Measurements from ENCODE around the gene LHFPL4. TPM values are rescaled to one million over a fixed set of nuclear protein-coding genes. Genes with fewer than 3 reads are reported as not detected.

Gene LHFPL4
- total RNA-seq, 4 donors from 2014 or later, result under 0.01 TPM; not detected in 3

- DNase-seq (ENCODE audit: low spot score in 2 of 2), result no peak
- H3K27ac ChIP-seq, result no peak overlapping the region
- no peaks in the 10 kb centered on the region for H3K27me3 ChIP-seq
- WGBS, 2 donors, result 97 to 100% methylated on average over 1 of the region's 1 CpG
- H3K36me3 ChIP-seq, result peaks cover 0 to 83% (median 0%) of the 10 kb centered on the region in 3 donors
- H3K9me3 ChIP-seq, result no peaks in the 10 kb centered on the region
- no peak for TF ChIP-seq EP300 (IDR thresholded peaks at IDR 0.05)
- TF ChIP-seq POLR2A (IDR thresholded peaks at IDR 0.05), result no peak
- TF ChIP-seq CTCF (IDR thresholded peaks at IDR 0.05), result no peak
- H3K4me3 ChIP-seq, result no peak overlapping the region
- peaks cover 0 to 14% (median 0%) of the 10 kb centered on the region in 4 donors for H3K4me1 ChIP-seq
Measured at GRCh38 chr3:9455596-9456131, 98.0 kb downstream of the LHFPL4 start.

- WGBS, 2 donors, result 73% methylated on average over 2 of the region's 2 CpGs
- Histone ChIP-seq H3K36me3 (peaks cover 0 to 90% (median 12%) of the 10 kb centered on the region in 3 donors), H3K27me3 (no peaks in the 10 kb centered on the region), H3K4me1 (peaks cover 0 to 14% (median 0%) of the 10 kb centered on the region in 4 donors), H3K9me3 (no peaks in the 10 kb centered on the region), H3K27ac (peak overlapping the region in 2 of 4 donors; percentile 42 to 61), H3K4me3 (no peak overlapping the region)
- DNase-seq (ENCODE audit: low spot score in 2 of 2), result no peak
- TF ChIP-seq CTCF (IDR thresholded peaks at IDR 0.05) (no peak), EP300 (IDR thresholded peaks at IDR 0.05) (no peak), POLR2A (IDR thresholded peaks at IDR 0.05) (no peak)
Measured at GRCh38 chr3:9452417-9452816, 101.2 kb downstream of the LHFPL4 start.

- DNase-seq (ENCODE audit: low spot score in 2 of 2), result no peak
- no peaks in the 10 kb centered on the region for H3K9me3 ChIP-seq
- no peak for TF ChIP-seq EP300 (IDR thresholded peaks at IDR 0.05)
- no peak for TF ChIP-seq POLR2A (IDR thresholded peaks at IDR 0.05)
- no peak for TF ChIP-seq CTCF (IDR thresholded peaks at IDR 0.05)
- H3K4me1 ChIP-seq, result peaks cover 0 to 14% (median 0%) of the 10 kb centered on the region in 4 donors
- 95 to 98% methylated on average over 2 of the region's 2 CpGs for WGBS, 2 donors
- no peaks in the 10 kb centered on the region for H3K27me3 ChIP-seq
- H3K4me3 ChIP-seq, result no peak overlapping the region
- H3K27ac ChIP-seq, result peak overlapping the region in 2 of 4 donors; percentile 31 to 37
- peaks cover 0 to 91% (median 15%) of the 10 kb centered on the region in 3 donors for H3K36me3 ChIP-seq
Measured at GRCh38 chr3:9450991-9451390, 102.6 kb downstream of the LHFPL4 start.

- no peak overlapping the region for H3K27ac ChIP-seq
- no peak for DNase-seq (ENCODE audit: low spot score in 2 of 2)
- H3K9me3 ChIP-seq, result no peaks in the 10 kb centered on the region
- peaks cover 0 to 91% (median 20%) of the 10 kb centered on the region in 3 donors for H3K36me3 ChIP-seq
- TF ChIP-seq EP300 (IDR thresholded peaks at IDR 0.05) (no peak), POLR2A (IDR thresholded peaks at IDR 0.05) (no peak), CTCF (IDR thresholded peaks at IDR 0.05) (no peak)
- no peaks in the 10 kb centered on the region for H3K27me3 ChIP-seq
- H3K4me3 ChIP-seq, result no peak overlapping the region
- WGBS, 2 donors, result 84 to 97% methylated on average over 1 of the region's 1 CpG
- peaks cover 0 to 14% (median 0%) of the 10 kb centered on the region in 4 donors for H3K4me1 ChIP-seq
Measured at GRCh38 chr3:9450126-9450525, 103.5 kb downstream of the LHFPL4 start.

- no peak for DNase-seq (ENCODE audit: low spot score in 2 of 2)
- peak overlapping the region in 2 of 4 donors; percentile 5 to 27 for H3K27ac ChIP-seq
- no peak overlapping the region for H3K4me3 ChIP-seq
- H3K9me3 ChIP-seq, result no peaks in the 10 kb centered on the region
- peaks cover 2 to 92% (median 27%) of the 10 kb centered on the region in 3 donors for H3K36me3 ChIP-seq
- no peaks in the 10 kb centered on the region for H3K27me3 ChIP-seq
- WGBS, 2 donors, result 45 to 63% methylated on average over 1 of the region's 1 CpG
- peaks cover 0 to 14% (median 0%) of the 10 kb centered on the region in 4 donors for H3K4me1 ChIP-seq
- TF ChIP-seq POLR2A (IDR thresholded peaks at IDR 0.05), result no peak
- TF ChIP-seq CTCF (IDR thresholded peaks at IDR 0.05), result no peak
Measured at GRCh38 chr3:9448643-9449042, 105.0 kb downstream of the LHFPL4 start.

Other genes starting within 250 kb of the LHFPL4 start
- 10 to 100 TPM; 21.6 to 42.6 (median 30.5) TPM for gene THUMPD3, start 190.8 kb downstream of the LHFPL4 start, total RNA-seq
- gene SETD5, start 156.2 kb downstream of the LHFPL4 start, total RNA-seq, result 100 to 1,000 TPM in 3 of 4 donors, 10 to 100 TPM in 1; 96.9 to 130 (median 115) TPM
- gene MTMR14, start 95.7 kb upstream of the LHFPL4 start, total RNA-seq, result 10 to 100 TPM; 33.3 to 45.5 (median 38.6) TPM
- gene CPNE9, start 150.0 kb upstream of the LHFPL4 start, total RNA-seq, result not detected
- gene BRPF1, start 177.9 kb upstream of the LHFPL4 start, total RNA-seq, result 10 to 100 TPM; 18.0 to 21.0 (median 20.6) TPM
- gene OGG1, start 196.1 kb upstream of the LHFPL4 start, total RNA-seq, result 10 to 100 TPM; 26.8 to 54.9 (median 40.6) TPM
- gene CAMK1, start 216.1 kb upstream of the LHFPL4 start, total RNA-seq, result 10 to 100 TPM; 60.3 to 94.8 (median 72.2) TPM
- gene TADA3, start 238.7 kb upstream of the LHFPL4 start, total RNA-seq, result 10 to 100 TPM; 56.1 to 69.0 (median 65.4) TPM
- 100 to 1,000 TPM in 2 of 4 donors, 10 to 100 TPM in 2; 96.3 to 169 (median 125) TPM for gene ARPC4, start 239.3 kb upstream of the LHFPL4 start, total RNA-seq